H54 (cell line): Measurements from ENCODE around the gene SCART1.

Experiments used
- DNase-seq: peaks from one replicate; pipeline ENCODE4 v3.0.0; 2011; ENCODE audit warnings: low spot score, mixed read lengths; ENCODE audit not compliant: insufficient read length
- FAIRE-seq: peaks from 3 replicates; lab custom pipeline; 2011; peaks lifted over from hg19 to GRCh38; lab: Jason Lieb, UNC
- POLR2A ChIP-seq: IDR thresholded peaks from 2 replicates; pipeline ENCODE4 v1.6.1; 2011; ENCODE audit warnings: low read depth, mild to moderate bottlenecking, low read length

SCART1 gene

DNA sequence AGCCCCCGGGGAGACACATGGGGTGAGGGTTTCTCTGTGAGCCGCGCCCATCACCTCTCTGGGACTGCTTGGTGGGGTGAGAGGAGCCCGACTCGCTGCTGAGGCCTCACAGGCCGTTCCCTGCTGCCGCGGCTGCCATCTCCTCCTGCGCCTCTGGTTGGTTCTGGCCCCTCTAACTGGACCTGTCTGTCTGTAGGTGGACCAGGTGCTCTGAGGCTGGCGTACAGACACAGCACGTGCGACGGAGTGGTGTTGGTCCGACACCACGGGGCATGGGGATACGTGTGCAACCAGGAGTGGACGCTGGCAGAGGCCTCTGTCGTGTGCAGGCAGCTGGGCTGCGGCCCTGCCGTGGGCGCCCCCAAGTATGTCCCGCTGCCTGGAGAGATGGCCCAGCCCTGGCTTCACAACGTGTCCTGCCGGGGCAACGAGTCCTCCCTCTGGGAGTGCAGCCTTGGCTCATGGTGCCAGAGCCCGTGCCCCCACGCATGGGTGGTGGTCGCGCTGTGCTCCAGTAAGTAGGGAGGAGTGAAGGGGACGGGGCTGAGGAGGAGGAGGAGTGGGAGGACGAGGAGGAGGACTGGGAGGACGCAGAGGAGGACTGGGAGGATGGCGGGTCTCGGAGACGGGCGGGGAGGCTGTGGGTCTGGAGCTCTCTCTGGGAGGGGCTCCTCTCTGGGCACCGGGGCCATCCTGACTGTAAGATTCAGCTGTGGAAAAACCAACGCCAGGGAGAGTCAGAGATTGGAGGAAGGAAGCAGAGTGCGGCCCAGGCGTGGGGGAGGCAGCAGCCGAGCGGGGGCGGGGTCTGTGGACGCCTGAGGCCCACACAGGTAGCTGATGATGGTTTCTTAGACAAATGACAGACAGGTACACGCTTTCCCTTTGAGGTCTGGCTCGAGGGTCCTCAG is 2.6 kb downstream of the SCART1 start:
- FAIRE-seq, result no peak
- no peak for DNase-seq
- TF ChIP-seq POLR2A, result no peak

DNA sequence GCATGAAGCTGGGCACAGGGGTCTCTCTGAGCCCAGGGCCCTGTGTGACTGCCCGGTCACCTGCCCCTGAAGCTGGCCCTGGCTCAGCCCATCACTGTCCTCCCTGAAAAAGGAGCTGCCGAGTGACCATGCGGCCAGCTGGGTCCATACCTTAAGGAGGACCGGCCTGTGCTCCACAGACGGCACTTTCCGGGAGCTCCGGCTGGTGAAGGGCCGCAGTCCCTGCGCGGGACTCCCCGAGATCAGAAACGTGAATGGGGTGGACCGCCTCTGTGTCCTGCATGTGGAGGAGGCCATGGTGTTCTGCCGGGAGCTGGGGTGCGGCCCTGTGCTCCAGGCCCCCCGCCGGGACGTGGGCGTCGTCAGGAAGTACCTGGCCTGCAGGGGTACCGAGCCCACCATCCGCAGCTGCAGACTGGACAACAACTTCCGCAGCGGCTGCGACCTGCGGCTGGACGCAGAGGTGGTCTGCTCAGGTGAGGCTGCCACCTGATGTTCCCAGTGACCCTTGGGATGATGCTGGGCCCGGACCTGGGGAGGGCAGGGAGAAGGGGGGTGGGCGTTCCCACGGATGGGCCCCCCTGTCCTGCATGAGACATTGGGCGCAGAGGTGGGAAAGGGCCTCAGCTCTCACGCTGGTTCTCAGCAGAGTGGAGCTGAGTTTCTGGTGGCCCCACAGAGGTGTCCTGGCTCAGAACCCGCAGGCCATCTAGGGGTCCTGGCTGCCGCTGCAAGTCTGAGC is 3.5 kb downstream of the SCART1 start:
- no peak for TF ChIP-seq POLR2A
- FAIRE-seq (no peak), DNase-seq (no peak)

DNA sequence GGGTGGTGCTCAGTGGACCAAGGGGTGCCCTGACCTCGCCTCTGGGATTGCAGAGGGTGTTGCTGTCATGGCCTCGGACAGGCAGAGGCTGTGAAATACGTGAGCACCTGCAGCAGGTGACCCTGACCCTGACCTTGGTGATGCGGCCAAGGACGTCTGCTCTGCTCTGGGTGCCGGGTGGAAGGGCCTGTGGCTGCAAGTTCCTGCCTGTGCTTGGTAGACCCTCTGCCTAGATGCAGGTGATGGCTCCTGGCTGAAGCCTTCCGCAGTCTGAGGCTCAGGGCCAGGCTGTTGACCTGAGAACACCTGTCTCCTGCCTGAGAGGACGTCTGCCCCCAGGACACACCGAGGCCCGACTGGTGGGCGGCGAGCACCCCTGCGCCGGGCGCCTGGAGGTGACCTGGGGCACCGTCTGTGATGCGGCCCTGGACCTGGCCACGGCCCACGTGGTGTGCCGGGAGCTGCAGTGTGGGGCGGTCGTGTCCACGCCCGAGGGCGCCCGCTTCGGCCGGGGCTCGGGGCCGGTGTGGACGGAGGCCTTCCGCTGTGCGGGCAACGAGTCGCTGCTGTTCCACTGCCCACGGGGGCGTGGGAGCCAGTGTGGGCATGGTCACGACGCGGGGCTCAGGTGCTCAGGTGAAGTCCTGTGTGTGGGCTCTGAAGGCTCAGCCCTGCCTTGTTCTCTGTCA is 4.4 kb downstream of the SCART1 start:
- TF ChIP-seq POLR2A, result no peak
- no peak for FAIRE-seq
- no peak for DNase-seq

DNA sequence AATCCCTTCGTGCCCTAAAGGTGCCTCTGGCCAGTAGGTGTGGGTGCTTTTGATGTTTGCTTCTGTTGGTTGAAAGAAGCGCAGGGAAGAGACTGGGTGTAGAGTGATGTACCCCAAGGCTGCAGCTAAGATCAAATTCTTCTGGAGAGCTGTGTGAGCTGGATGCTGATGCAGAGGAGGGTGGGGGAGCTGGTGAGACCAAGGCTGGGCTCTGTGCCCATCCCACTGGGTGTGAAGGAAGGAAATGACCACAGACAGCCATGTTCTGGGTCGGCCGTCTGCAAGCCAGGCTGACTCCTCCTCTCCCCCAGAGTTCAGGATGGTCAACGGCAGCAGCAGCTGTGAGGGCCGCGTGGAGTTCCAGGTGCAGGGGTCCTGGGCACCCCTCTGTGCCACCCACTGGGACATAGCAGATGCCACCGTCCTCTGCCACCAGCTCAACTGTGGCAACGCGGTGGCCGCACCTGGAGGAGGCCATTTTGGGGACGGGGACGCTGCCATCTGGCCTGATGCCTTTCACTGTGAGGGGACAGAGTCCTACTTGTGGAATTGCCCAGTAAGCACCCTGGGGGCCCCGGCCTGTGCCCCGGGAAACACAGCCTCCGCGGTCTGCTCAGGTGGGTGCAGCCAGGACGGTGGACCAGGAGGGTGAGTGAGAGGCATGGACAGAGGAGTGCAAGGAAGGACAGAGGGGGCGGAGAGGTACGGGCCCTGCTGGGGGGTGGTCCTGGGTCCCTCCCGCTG is 5.1 kb downstream of the SCART1 start:
- DNase-seq (no peak), FAIRE-seq (no peak)
- TF ChIP-seq POLR2A, result no peak

DNA sequence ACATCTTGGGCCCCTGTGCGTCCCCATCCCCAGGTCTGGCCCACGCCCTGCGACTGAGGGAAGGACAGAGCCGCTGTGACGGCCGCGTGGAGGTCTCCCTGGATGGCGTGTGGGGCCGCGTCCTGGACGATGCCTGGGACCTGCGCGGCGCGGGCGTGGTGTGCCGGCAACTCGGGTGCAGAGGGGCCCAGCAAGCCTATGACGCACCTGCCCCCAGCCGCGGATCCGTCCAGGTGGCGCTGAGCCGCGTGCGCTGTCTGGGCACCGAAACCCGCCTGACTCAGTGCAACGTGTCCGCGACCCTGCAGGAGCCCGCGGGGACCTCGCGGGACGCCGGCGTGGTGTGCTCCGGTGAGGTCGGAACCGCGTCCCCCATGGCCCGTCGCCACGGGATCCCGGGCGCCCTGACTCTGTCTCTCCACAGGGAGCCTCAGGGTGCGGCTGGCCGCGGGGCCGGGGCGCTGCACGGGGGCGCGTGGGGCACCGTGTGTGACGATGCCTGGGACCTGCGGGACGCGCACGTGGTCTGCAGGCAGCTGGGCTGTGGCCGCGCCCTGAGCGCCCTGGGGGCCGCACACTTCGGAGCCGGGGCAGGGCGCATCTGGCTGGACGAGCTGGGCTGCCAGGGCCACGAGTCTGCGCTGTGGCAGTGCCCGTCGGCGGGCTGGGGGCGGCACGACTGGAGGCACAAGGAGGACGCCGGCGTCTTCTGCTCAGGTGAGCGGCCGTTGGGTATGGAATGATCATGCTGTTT is 5.9 kb downstream of the SCART1 start:
- TF ChIP-seq POLR2A, result no peak
- no peak for DNase-seq
- no peak for FAIRE-seq

DNA sequence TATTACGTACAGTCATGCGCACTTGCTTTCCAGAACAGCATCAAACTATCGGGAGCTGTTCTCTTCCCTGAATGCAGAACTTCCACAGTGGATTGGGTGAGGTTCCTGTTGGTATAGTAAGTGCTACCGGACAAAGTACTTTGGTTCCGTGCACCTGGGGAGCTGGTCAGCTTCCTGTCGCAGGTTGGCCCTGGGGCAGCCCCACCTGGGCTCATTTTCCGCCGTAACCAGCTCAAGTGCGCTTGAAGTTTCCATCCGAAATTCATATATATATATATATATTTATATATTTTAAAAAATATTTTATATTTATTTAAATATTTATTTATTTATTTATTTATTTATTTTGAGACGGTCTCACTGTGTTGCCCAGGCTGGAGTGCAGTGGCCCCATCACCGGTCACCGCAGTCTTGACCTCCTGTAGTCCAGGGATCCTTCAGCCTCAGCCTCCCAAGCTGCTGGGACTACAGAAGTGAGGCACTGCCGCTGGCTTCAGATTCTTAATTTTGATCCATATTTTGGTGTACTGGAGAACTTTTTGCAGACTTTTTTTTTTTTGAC is 6.5 kb downstream of the SCART1 start:
- no peak for DNase-seq
- no peak for TF ChIP-seq POLR2A
- no peak for FAIRE-seq

DNA sequence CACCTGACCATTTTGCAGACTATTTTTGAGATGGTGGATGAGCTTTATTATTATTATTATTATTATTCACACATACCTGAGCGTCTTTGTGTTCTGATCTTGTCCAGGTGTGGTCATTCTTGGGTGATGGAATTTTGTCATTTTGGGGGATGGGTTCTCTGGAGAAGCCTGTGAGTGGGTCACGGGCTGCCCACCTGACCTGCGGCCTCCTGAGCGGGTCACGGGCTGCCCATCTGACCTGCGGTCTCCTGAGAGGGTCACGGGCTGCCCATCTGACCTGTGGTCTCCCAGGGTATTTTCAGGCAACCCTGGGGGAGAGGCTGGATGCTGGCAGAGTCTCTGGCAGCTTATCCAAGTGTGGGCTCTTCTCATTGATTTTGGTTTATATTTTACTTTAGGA is 7.3 kb downstream of the SCART1 start:
- DNase-seq (no peak), FAIRE-seq (no peak)
- no peak for TF ChIP-seq POLR2A

DNA sequence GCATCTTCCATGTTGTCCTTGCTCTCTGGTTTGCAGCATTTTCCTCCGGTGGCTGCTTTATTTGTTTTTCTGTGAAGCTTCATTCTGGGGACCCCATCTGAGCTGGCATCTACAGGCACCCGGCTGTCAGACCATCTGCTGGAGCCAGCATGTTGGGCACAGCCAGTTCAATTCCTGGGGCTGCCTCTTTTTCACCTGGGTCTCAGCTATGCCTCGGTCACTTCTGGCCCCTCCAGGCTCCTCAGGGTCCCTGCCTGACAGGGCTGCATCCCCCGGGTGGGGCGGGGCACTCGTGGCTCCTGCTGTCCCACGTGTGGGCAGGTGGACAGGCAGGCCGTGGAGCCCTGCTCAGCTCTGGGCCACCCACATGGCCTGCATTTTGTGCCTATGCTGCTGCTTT is 8.1 kb downstream of the SCART1 start:
- DNase-seq (no peak), FAIRE-seq (no peak)
- no peak for TF ChIP-seq POLR2A

DNA sequence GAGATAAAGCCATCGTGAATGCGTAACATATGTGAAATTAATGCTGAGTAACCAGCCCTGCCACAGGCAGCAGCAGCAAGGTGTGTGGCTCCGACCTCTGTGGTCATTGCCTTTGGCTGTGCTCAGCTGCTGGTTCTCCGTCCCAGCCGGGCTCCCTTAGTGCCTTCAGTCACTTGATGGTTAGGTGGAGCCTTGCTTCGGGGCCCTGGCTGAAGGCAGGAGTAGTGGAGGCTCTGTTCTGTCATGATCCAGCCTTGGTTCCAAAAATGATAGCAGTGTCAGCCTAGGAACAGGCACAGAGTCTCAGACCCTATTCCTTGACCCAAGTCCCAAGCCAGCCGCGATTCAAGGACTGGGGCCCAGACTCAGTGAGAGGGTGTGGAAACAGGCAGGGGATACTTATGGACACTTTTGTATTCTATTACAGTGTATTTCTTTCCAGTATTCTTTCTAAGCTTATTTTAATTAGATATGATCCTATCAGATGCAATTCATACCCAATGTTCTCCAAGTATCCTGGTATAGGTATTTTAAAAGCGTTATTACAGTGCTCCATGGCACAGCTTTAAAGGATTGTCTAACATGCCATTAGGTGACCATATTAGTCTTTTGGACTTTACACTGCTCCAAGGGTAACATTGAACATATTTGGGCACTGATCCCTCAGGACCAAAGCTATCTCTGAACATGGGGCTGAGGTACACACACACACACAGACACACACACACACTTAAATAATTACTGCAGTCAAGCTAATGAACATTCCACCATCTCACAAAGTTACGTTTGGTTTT is 9.0 kb downstream of the SCART1 start:
- TF ChIP-seq POLR2A, result no peak
- FAIRE-seq, result no peak
- DNase-seq, result no peak

DNA sequence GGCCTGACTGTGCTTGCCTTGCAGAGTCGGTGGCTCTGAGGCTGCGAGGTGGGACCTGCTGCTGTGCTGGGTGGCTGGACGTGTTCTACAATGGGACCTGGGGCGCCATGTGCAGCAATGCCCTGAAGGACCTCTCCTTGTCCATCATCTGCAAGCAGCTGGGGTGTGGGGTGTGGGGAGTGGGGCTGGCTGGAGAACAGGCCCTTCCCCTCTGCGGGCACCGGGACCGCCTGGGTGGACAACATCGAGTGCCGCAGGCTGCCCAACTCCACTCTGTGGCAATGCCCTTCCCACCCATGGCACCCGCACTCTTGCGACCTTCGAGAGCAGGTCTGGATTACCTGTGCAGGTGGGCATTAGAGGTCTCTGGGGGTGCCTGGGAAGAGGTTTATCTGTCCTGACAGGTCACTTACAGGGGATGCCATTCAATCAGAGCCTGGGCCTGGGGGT is 10.9 kb downstream of the SCART1 start:
- TF ChIP-seq POLR2A, result no peak
- FAIRE-seq (no peak), DNase-seq (no peak)

DNA sequence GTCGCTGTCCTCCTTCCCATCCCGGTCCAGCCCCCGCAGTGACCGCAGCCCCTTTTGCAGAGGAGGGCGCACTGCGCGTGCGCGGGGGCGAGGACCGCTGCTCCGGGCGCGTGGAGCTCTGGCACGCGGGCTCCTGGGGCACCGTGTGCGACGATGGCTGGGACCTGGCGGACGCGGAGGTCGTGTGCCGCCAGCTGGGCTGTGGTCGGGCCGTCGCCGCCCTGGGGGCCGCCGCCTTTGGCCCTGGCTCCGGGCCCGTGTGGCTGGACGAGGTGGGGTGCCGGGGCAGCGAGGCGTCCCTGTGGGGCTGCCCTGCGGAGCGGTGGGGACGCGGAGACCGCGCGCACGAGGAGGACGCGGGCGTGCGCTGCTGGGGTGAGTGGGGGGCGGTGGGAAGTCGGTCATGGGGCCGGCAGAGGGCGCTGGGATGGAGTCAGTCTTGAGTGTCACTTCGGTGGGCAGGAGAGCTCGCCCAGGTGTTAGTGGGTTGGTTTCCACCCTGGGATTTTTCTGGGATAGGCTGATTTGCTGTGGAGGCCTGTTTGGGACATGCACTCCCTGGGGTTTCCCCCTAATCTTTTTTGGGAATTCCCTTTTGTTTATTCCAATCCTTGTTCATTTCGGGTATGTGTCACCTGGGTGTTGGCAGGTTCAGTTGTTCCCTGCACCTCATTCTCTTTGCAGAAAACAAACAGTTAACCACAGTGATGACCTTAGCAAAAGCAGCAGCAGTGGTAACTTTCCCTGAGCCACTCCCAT is 11.6 kb downstream of the SCART1 start:
- no peak for FAIRE-seq
- DNase-seq, result no peak
- TF ChIP-seq POLR2A, result no peak

DNA sequence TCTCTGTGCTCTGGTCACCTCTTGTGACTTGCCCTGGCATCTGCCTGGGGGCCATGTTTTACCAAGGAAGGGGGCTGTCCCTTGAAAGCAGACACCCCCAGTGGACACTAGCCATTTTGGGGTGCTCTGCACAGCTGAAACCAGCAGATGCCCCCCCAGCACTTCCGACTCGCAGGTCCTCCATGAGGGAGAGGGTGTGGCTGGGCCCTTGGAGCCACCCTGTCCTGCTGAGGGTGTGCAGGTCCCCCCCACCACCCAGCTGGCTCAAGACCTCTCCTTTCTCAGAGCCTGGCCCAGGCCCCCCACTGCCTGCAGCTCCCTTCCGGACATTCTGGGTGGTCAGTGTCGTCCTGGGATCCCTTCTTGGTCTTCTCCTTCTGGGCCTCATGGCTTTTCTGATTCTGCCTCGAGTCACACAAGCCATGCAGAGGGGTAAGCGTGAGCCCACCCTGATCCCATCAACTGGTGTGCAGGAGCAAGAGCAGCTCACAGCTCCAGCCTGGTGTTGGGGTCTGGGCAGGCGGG is 12.3 kb downstream of the SCART1 start:
- TF ChIP-seq POLR2A, result no peak
- FAIRE-seq (no peak), DNase-seq (no peak)
